ENCODE results near the gene SLC4A1. TPM values are rescaled to one million over a fixed set of nuclear protein-coding genes. Genes with fewer than 3 reads are reported as not detected.

The SLC4A1 gene
- total RNA-seq, 4 donors from 2014 or later: 0.15 to 0.78 TPM; not detected in 2

DNA sequence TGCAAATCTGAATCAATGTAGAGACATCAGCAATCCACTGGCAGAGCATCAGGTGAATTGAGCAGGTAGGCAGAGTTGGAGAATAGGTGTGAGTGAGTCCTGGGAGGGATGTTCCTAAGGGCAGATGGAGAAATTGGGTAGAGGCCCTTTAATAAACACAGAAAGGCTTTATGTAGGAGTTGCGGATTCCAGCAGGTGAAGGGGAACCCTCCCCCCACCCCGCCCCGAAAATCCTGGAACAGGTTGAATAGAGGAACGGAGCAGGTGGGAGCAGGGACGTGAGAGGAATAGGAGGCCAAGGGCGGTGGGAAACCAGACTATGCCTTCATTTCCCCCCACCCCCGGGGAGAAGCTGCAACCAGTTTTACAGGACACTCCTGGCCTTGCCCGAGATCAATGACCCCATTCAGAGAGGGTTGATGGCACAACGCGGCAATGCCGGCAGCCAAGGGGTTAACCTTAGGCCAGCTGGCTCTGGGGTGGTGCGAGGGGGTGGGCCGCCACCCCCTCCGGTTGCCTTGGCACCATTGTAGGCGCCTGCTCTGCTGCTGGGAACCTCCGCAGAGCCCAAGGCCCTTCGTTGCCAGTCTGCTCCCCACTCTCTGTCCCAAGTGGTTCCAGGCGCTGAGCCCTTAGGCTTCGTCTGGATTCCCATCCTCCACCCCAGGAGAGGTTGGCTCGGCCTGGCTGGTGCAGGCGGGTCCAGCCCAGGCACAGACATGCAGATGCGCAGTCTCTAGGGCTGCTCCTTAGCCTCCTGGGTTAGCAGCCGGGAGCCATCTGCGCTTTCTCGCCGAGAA lies 39.7 kb upstream of the SLC4A1 start:
- no peak for TF ChIP-seq POLR2A (IDR thresholded peaks at IDR 0.05)
- TF ChIP-seq, protein P1, sequence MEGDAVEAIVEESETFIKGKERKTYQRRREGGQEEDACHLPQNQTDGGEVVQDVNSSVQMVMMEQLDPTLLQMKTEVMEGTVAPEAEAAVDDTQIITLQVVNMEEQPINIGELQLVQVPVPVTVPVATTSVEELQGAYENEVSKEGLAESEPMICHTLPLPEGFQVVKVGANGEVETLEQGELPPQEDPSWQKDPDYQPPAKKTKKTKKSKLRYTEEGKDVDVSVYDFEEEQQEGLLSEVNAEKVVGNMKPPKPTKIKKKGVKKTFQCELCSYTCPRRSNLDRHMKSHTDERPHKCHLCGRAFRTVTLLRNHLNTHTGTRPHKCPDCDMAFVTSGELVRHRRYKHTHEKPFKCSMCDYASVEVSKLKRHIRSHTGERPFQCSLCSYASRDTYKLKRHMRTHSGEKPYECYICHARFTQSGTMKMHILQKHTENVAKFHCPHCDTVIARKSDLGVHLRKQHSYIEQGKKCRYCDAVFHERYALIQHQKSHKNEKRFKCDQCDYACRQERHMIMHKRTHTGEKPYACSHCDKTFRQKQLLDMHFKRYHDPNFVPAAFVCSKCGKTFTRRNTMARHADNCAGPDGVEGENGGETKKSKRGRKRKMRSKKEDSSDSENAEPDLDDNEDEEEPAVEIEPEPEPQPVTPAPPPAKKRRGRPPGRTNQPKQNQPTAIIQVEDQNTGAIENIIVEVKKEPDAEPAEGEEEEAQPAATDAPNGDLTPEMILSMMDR (IDR thresholded peaks at IDR 0.05): no peak
- no peaks in the 10 kb centered on the region for H3K9me3 ChIP-seq
- no peaks in the 10 kb centered on the region for H3K27me3 ChIP-seq
- peak overlapping the region in 1 of 3 donors; percentile 41 for H3K4me3 ChIP-seq (replicated peaks in 1 of 3)
- H3K27ac ChIP-seq: peak overlapping the region; percentile 36 to 74 (median 47)
- 5 to 6% methylated on average over 14 to 16 of the region's 26 CpGs for WGBS, 2 donors
- H3K36me3 ChIP-seq: no peaks in the 10 kb centered on the region
- peak; percentile 88 to 90 for DNase-seq
- intact Hi-C loops (cut with DNase I): loop anchor here (5.0 kb wide), 1 partner anchor 200 kb away; no protein-coding TSS in a partner anchor
- peaks cover 22 to 36% of the 10 kb centered on the region in 2 donors for H3K4me1 ChIP-seq

DNA sequence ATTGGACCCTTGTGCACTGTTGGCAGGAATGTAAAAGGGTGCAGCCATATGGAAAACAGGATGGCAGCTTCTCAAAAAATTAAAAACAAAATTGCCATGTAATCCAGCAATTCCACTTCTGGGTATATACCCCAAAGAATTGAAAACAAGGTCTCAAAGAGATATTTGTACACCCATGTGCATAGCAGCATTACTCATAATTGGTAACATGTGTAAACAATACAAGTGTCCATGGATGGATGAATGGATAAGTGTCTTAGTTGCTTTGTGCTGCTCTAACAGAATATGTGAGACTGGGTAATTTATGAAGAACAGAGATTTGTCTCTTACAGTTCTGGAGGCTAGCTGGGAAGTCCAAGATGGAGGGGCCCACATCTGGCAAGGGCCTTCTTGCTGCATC lies 36.7 kb upstream of the SLC4A1 start:
- TF ChIP-seq POLR2A (IDR thresholded peaks at IDR 0.05): no peak
- TF ChIP-seq, protein P1 (IDR thresholded peaks at IDR 0.05): no peak

DNA sequence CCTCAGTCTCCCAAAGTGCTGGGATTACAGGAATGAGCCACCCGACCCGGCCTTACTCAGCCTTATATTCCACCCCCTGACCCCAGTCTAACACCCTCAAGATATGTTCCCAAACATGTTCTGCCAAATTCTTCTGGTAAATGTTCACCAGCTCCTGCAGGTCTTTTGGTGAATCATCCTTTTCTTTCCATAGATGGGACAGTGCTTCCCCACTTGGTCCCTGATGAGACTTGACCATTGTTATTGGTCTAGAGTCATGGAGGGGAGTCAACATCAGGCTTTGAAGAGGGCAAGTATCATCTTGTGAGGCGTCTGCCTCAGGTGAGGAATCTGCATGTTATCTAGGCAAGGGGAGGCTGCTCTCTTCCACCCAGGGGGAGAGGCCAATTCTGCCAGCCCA lies 30.0 kb upstream of the SLC4A1 start:
- Histone ChIP-seq H3K4me1 (no peaks in the 10 kb centered on the region), H3K36me3 (no peaks in the 10 kb centered on the region), H3K4me3 (replicated peaks in 1 of 3) (no peak overlapping the region), H3K9me3 (no peaks in the 10 kb centered on the region), H3K27me3 (no peaks in the 10 kb centered on the region), H3K27ac (no peak overlapping the region)
- DNase-seq: no peak
- TF ChIP-seq POLR2A (IDR thresholded peaks at IDR 0.05): no peak
- TF ChIP-seq, protein P1 (IDR thresholded peaks at IDR 0.05): no peak
- intact Hi-C loops (cut with DNase I): no loop called here
- WGBS, 2 donors: 85 to 95% methylated on average over 3 of the region's 3 CpGs

More for the DNA sequence above, 36.7 kb upstream of the SLC4A1 start:
- no peaks in the 10 kb centered on the region for H3K9me3 ChIP-seq
- H3K27ac ChIP-seq: no peak overlapping the region
- H3K36me3 ChIP-seq: no peaks in the 10 kb centered on the region
- DNase-seq: no peak
- no peak overlapping the region for H3K4me3 ChIP-seq (replicated peaks in 1 of 3)
- intact Hi-C loops (cut with DNase I): loop anchor here (5.0 kb wide), 1 partner anchor 203 kb away; no protein-coding TSS in a partner anchor
- no peaks in the 10 kb centered on the region for H3K27me3 ChIP-seq
- peaks cover 22 to 36% of the 10 kb centered on the region in 2 donors for H3K4me1 ChIP-seq

DNA sequence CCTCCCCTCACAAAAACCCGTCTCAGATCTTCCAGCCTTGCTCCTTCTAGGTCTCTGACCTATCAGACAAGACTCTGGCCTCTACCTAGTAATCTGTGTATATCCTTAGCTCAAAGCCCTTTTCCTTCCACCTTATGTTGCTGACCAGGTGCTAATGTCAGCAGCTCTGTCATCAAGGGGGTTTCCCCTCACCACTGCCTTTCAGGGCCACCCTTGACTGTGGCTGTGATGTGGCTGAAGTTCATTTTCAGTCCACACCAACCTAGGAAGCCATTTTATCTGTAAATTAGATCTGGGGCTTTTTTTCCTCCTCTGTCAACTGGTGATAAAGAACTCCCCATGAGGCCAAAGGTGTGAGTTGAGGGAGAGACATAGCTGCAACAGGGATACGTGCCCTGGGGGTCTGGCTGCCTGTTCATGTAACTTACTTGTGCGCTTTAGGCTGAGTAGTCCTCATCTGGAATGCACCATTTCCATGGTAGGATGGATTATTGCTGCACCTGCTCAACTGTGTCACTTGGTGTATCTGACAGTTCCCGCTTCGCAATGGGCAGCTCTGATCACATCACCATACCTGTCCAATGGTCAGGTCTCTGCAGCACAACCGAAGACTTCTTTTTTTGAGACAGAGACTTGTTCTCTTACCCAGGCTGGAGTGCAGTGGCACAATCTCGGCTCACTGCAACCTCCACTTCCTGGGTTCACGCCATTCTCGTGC lies 25.7 kb upstream of the SLC4A1 start:
- Histone ChIP-seq H3K27ac (no peak overlapping the region), H3K27me3 (no peaks in the 10 kb centered on the region), H3K36me3 (no peaks in the 10 kb centered on the region), H3K4me1 (no peaks in the 10 kb centered on the region), H3K9me3 (no peaks in the 10 kb centered on the region), H3K4me3 (replicated peaks in 1 of 3) (no peak overlapping the region)
- no peak for DNase-seq
- intact Hi-C loops (cut with DNase I): no loop called here
- TF ChIP-seq, protein P1 (IDR thresholded peaks at IDR 0.05): no peak
- TF ChIP-seq POLR2A (IDR thresholded peaks at IDR 0.05): no peak
- WGBS, 2 donors: 90 to 93% methylated on average over 8 to 9 of the region's 9 CpGs

DNA sequence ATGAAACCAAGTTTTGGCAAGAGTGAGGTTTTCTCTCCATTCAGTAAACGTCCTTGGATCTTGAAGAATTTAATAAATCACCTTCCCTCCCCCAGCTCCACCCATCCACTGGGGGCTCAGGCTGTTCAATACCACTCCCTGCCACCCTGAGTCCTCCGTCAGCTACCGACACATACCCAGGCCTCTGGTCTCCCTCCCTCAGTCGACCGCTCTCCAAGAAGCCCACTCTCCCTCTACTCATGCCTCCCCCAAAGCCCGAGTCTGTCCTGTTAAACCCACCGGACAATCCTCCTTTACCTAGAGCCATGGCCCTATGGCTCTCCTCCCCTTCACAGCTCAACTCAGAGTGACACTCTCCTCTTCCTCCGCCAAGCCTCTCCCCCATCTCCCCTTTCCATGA lies 19.7 kb upstream of the SLC4A1 start:
- Histone ChIP-seq H3K4me3 (replicated peaks in 1 of 3) (no peak overlapping the region), H3K36me3 (no peaks in the 10 kb centered on the region), H3K27me3 (no peaks in the 10 kb centered on the region), H3K4me1 (no peaks in the 10 kb centered on the region), H3K9me3 (no peaks in the 10 kb centered on the region), H3K27ac (no peak overlapping the region)
- no peak for DNase-seq
- 74 to 77% methylated on average over 8 of the region's 8 CpGs for WGBS, 2 donors
- TF ChIP-seq, protein P1 (IDR thresholded peaks at IDR 0.05): no peak
- no peak for TF ChIP-seq POLR2A (IDR thresholded peaks at IDR 0.05)
- intact Hi-C loops (cut with DNase I): no loop called here

All from thyroid gland (tissue), 4 donors.